Colon (tissue), 2 donors: ENCODE results near the gene LETMD1.
"Not testable (repeated sequence)": the region's sequence is repeated elsewhere in the genome, so short reads cannot be mapped to it uniquely, and the experiment has no call there.

Experiments
- FAIRE-seq: peaks from 2 replicates; lab custom pipeline; 2012; peaks lifted over from hg19 to GRCh38; lab: Jason Lieb, UNC
- donor health status: control.
- donor health status: control.

Gene LETMD1

DNA sequence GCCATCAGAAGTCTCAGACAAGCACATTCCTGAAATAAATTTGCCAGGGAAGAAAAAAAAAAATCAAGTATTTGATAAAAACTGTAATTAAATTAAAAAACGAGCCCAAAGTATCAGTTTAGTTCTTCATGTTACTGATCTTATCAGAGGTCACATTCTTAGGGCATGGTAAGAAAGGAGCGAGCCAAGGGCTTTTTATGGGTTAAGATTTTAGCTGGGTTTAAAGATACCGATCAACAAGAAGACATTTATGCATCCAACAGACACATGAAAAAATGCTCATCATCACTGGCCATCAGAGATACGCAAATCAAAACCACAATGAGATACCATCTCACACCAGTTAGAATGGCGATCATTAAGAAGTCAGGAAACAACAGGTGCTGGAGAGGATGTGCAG lies 30.2 kb downstream of the LETMD1 start:
- not testable (repeated sequence) for FAIRE-seq

DNA sequence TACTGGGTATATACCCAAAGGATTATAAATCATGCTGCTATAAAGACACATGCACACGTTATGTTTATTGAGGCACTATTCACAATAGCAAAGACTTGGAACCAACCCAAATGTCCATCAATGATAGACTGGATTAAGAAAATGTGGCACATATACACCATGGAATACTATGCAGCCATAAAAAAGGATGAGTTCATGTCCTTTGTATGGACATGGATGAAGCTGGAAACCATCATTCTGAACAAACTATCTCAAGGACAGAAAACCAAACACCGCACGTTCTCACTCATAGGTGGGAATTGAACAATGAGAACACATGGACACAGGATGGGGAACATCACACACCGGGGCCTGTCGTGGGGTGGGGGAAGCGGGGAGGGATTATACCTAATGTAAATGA lies 30.7 kb downstream of the LETMD1 start:
- not testable (repeated sequence) for FAIRE-seq

DNA sequence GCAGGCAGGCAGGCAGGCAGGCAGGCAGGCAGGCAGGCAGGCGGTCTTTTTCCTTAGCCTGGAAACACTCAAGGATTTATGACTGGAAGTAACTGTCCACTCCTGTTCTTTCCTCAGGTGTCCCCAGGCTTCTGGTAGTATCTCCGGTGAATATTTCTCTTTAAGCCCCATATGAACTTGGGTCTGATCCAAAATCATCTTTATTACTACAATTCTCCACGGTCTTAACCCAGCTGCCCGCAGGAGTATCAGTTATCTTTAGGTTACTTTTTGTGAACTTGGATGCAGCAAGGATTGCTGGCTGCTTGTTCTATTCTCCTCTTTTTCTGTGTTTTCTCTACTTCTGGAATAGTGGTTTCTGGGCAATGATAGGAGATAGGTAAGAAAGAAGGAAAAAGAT lies 32.0 kb downstream of the LETMD1 start:
- FAIRE-seq, result no peak

DNA sequence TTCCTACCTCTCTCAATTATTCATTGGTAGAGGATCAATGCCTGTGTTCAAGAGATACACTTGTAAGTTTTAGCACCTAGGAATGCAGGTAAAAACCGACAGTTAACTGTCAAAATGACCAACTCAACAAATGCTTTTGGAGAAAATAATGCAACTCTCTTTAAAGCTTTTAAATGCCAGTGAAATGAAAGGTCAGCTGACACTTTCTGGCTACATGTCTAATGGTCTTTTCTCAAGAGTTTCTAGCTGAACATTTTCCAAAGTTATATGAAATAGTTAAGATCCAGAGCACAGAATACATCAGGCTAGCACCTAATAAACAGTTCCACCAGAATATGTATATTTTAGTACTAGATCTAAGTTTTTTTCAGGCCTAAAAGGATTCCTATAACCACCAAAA lies 33.3 kb downstream of the LETMD1 start:
- no peak for FAIRE-seq

DNA sequence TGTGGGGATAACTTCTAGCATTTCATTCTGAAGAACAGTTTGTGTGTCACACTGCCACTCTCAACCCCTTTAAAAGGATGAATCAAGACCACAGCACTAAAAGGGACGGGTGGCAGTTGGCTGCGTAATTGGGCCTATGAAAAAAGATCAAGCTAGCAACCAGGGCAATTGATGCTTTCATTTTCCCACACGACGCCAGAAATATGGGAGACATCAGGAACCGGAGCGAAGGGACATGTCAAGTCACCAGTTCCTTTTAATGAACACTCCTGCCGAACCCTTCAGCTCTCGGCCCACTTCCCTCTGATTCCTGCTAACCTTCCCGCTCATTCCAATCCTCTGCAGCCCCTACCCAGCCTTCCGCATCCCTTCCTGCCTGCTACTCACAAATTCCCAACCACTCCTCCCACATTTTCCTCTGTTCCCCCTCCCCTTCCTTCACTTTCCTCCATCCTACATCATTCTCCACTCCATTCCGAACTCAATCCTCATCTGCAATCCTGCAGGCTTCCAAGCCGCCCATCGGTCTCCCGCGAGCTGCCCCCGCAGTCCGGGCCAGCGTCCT lies 34.5 kb downstream of the LETMD1 start:
- FAIRE-seq, result no peak

DNA sequence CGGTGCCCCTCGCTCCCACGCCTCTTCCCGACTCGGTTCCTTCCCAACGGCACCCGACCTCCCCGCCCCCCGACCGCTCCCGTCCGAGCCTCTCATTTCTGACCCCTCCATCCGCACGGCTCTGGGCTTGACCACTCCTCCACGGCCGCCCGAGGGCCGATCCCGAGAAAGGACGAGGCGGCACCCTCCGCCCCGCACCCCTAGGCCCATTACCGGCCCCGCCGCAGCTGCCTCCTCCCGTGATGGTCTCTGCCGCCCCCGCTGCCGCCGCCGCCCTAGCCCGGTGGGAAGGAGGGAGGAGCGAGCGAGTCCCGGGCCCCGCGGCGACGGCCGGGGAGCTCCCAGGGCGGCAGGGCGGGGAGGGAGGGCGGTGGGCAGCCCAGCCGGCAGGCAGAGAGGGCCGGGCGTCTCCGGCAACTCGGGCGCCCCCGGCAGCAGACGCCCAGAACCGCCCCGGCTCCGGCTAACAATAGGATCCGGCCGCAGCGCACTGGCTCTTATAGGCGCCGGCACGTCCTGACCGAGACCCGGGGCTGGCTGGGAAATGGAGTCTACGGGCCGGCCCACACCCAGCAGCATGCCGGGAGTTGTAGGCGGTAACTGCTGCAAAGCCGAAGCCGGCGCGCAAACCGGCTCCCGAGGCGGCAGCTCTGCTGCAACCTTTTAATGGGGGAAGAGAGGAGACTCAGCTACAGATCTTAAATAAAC lies 35.2 kb downstream of the LETMD1 start, which contains the start of gene CSRNP2:
CSRNP2 (minus strand) TSS at position 471 of the 708 bp plus-strand sequence. CDS start 7,035 bp downstream, outside the sequence.
- no peak for FAIRE-seq

DNA sequence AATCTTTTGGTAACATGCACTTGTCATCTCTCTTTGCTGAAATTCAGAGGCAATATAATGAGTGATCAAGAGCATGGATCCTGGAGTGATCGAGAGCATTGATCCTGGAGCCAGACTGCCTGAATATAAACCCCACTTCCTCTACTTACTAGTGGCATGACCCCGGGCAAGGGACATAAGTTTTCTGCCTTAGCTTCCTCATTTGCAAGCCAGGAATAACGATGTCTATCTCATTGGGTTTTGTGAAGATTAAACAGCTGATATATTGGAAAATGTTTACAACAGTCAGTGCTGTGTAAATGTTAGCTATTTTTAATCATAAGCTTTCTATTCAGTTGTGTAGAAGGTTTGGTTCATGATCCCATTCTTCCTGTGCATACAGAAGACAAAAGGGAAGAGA lies 37.6 kb downstream of the LETMD1 start:
- FAIRE-seq, result no peak

DNA sequence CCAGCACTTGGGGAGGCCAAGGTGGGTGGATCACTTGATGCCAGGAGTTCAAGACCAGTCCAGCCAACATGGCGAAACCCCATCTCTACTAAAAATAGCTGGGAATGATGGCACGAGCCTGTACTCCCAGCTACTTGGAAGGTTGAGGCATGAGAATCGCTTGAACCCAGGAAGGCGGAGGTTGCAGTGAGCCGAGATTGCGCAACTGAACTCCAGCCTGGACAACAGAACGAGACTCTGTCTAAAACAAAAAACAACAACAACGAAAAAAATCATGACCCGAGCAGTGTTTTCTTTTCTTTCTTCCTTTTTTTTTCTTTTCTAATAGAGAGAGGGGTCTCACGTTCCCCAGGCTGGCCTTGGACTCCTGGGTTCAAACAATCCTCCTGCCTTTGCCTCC lies 38.8 kb downstream of the LETMD1 start:
- FAIRE-seq, result no peak

DNA sequence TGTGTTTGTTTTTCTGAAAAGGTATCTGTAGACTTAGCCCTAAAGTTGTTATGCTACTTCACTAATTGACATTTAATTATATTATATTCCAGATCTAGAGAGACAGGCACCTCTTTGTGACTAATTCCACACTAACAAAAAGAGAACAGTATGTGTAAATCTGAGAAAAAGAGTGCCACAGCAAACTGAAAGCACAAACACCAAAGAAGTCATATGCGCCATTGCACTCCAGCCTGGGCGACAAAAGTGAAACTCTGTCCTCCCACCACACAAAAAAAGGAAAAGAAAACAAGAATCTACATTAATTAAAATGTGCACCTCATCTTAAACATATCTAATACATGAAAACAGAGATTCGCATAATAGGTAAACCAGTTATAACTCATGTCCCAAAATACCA lies 39.7 kb downstream of the LETMD1 start:
- FAIRE-seq, result no peak

DNA sequence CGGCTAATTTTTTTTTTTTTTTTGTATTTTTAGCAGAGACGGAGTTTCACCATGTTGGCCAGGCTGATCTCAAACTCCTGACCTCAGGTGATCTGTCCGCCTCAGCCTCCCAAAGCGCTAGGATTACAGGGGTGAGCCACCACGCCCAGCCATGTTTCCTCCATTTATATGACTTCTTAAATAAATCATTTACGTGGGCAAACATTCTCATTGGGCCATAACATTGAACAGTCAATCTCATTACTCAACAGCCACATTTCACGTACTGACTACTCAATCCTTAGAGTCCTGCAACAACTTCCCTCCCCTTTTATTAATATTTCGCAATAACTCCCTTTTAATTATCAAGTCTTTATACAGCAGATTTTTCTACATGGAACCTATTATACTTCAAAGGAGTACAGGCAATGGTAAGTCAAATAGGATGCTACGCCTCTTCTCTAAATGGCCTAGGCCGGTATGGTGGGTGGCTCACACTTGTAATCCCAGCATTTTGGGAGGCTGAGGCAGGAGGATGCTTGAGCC lies 42.6 kb downstream of the LETMD1 start:
- FAIRE-seq, result no peak

DNA sequence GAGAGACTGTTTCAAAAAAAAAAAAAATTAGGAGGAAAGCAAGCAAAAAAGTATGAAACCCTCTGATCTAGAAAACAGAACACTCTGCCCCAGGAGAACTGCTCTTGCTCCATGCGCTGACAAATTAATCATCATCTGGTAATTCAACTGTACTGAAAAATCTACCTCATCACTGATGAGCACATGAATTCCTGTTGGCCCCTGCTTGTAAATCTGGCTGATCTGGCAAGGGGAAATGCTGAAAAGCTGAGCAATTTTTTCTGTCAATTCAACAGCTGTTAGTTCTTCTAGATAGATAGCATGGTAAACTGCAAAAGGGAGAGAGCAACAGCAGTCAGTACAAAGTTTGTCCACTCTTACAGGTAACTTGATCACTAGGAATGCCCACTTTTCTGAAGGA lies 50.5 kb downstream of the LETMD1 start:
- no peak for FAIRE-seq

DNA sequence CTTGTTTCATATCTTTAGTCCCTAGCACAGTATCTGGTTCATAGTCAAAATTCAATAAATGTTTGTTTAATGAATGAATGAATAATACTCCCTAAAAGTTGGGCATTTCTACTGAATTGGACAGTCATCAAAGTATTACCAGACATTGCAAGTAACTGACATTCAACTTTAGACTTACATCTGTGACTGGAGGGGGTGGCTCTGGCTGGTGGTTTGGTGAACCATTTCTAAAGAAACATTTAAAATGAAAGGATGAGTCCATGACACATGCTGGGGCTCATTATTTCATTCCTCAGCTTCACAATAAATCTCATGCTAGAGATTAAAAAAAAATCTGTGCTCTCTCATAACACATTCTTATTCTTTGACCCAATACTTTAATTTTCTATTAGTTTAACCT lies 55.9 kb downstream of the LETMD1 start:
- FAIRE-seq, result no peak

DNA sequence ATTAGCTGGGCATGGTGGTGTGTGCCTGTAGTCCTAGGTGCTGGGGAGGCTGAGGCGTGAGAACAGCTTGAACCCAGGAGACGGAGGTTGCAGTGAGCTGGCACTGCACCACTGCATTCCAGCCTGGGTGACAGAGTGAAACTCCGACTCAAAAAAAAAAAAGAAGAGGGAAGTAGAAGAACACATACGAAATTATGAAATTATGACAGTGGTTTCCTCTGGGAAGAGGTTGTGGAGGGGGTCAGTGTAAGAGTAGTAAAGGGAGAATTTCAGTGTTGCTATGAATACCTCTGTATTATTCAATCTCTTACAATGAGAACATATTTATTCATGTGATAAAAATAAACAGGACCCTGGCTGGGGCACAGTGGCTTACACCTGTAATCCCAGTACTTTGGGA lies 60.0 kb downstream of the LETMD1 start:
- FAIRE-seq, result no peak
